ENCODE measurements around the gene PSAP.

PSAP gene

DNA sequence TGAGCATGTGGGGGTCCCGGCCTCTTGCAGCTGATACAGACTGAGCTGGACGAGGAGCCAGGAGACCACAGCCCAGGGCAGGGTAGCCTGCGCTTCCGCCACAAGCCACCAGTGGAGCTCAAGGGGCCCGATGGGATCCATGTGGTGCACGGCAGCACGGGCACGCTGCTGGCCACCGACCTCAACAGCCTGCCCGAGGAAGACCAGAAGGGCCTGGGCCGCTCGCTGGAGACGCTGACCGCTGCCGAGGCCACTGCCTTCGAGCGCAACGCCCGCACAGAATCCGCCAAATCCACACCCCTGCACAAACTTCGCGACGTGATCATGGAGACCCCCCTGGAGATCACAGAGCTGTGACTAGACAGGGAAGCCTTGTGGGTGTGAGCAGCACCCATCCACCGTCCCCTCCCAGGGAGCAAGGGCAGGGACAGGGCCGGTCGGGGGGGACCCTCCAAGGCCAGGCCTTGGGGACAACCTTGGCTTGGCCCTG is 36.1 kb downstream of the PSAP start:
- TF ChIP-seq, protein P1, sequence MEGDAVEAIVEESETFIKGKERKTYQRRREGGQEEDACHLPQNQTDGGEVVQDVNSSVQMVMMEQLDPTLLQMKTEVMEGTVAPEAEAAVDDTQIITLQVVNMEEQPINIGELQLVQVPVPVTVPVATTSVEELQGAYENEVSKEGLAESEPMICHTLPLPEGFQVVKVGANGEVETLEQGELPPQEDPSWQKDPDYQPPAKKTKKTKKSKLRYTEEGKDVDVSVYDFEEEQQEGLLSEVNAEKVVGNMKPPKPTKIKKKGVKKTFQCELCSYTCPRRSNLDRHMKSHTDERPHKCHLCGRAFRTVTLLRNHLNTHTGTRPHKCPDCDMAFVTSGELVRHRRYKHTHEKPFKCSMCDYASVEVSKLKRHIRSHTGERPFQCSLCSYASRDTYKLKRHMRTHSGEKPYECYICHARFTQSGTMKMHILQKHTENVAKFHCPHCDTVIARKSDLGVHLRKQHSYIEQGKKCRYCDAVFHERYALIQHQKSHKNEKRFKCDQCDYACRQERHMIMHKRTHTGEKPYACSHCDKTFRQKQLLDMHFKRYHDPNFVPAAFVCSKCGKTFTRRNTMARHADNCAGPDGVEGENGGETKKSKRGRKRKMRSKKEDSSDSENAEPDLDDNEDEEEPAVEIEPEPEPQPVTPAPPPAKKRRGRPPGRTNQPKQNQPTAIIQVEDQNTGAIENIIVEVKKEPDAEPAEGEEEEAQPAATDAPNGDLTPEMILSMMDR (IDR thresholded peaks at IDR 0.05; ENCODE audit: low read depth, low read length) = no peak
- in situ Hi-C loops (cut with HindIII; ENCODE audit: low sequenced_read_pairs) = no loop called here
- H3K4me3 ChIP-seq (ENCODE audit: low read depth, low read length) = no peak overlapping the region
- DNase-seq (ENCODE audit: low read depth, low spot score) = no peak

DNA sequence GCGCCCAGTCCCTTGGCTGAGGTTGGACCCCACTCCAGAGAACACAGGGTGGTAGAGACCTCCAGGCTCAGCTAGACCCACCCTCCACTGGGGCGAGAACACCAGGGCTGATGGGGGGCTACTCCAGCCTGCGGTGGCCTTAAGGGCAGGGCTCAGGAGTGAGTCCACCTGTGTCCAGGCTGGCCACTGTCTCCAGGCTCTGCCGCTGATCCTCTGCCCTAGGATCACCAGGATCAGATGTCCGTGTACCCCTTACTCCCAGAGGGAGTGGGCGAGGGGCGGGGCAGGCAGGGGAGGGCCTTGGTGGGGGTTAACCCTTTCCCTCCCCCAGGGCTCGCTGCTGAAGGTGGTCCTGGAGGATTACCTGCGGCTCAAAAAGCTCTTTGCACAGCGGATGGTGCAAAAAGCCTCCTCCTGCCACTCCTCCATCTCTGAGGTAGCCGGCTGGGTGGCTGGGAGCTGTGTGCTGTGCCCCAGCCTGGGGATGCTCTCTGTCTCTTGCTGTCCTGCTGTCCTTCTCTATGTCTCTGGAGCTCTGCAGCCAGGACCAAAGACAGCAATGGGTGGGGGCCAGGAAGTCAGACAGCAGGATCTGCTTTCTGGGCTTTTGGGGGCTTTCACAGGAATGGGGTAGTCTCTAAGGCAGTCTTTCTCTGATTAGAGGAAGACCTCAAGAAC is 38.0 kb downstream of the PSAP start:
- H3K4me3 ChIP-seq (ENCODE audit: low read depth, low read length) = no peak overlapping the region
- in situ Hi-C loops (cut with HindIII; ENCODE audit: low sequenced_read_pairs) = no loop called here
- no peak for DNase-seq (ENCODE audit: low read depth, low spot score)
- TF ChIP-seq, protein P1 (IDR thresholded peaks at IDR 0.05; ENCODE audit: low read depth, low read length) = no peak

DNA sequence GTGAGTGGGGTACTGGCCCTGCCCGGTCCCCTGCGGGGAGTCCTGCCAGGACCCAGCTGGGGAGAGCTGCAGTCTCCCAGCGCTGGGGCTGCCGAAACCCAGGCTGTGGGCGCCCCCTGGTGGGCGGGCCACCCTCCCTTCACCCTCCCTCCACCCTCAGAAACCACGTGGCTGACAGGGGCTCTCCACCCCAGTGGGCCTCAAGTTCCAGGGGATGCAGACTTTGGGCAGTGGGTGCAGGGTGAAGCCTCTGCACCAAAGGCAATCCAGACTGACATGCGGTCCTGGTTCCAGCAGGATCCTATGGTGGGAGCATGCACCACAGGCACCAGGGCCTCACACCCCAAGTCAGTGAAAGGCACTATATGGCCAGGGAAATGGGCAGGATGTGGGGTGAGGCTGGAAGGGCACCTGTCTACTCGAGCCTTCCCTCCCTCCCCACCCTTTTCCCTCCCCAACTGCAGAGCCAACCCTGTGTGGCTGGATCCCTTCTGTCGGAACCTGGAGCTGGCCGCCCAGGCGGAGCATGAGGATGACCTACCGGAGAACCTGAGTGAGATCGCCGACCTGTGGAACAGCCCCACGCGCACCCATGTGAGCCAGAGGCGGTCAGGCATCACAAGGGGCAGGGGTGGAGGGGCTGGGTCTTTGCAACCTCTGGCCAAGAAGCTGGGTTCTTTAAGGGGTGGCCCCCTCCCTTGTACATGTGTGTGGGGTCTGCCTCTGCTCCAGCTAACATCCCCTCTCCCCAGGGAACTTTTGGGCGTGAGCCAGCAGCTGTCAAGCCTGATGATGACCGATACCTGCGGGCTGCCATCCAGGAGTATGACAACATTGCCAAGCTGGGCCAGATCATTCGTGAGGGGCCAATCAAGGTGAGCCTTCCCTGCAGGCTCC is 38.8 kb downstream of the PSAP start:
- H3K4me3 ChIP-seq (ENCODE audit: low read depth, low read length) = no peak overlapping the region
- TF ChIP-seq, protein P1 (IDR thresholded peaks at IDR 0.05; ENCODE audit: low read depth, low read length) = peak; percentile 87
- DNase-seq (ENCODE audit: low read depth, low spot score) = peak; percentile 26
- in situ Hi-C loops (cut with HindIII; ENCODE audit: low sequenced_read_pairs) = no loop called here

DNA sequence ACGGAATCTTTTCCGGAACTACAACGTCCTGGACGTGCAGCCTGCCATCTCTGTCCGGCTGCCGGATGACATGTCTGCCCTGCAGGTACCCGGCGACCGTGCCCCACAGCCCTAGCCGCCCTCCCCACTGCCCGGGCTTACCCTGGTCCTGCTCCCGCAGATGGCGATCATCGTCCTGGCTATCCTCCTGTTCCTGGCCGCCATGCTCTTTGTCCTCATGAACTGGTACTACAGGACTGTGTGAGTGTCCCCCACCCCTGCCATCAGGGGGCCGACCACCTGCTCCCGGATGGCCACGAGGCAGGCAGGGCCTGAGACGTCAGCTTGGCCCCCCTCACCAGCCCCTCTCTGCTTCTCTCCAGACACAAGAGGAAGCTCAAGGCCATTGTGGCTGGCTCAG is 39.7 kb downstream of the PSAP start:
- in situ Hi-C loops (cut with HindIII; ENCODE audit: low sequenced_read_pairs) = no loop called here

DNA sequence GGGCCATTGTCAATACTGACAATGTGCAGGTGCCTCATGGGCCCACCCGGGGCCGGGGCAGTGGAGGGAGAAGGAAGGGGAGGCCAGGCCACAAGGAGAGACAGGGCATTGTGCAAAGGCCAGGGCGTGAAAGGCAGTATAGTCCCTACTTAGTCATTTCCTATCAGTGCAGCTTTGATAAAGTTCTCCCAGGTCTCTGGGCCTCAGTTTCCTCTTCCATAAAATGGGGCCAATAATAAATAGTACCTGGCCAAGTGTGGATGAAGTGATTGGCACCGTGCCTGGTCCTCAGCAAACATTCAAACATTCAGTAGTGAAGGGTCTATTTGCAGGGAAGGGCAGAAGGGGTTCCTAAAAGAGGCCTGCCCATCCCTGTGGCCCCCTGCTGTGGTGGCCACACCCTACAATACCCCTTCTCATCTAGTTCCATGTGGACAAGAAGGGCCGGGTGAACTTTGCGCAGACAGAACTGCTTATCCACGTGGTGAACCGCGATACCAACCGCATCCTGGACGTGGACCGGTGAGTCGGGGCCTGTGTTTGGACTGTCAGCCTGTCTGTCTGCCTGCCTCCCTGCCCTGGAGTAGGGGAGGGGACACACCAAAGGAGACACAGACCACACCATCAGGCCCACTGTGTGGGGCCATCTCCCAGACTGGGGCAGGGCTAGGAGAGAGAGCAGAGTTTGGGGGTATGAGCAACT is 40.9 kb downstream of the PSAP start:
- TF ChIP-seq, protein P1 (IDR thresholded peaks at IDR 0.05; ENCODE audit: low read depth, low read length) = no peak
- no peak overlapping the region for H3K4me3 ChIP-seq (ENCODE audit: low read depth, low read length)
- in situ Hi-C loops (cut with HindIII; ENCODE audit: low sequenced_read_pairs) = no loop called here
- DNase-seq (ENCODE audit: low read depth, low spot score) = no peak

More for the DNA sequence above, 39.7 kb downstream of the PSAP start:
- TF ChIP-seq, protein P1 (IDR thresholded peaks at IDR 0.05; ENCODE audit: low read depth, low read length) = no peak
- no peak for DNase-seq (ENCODE audit: low read depth, low spot score)
- H3K4me3 ChIP-seq (ENCODE audit: low read depth, low read length) = no peak overlapping the region

DNA sequence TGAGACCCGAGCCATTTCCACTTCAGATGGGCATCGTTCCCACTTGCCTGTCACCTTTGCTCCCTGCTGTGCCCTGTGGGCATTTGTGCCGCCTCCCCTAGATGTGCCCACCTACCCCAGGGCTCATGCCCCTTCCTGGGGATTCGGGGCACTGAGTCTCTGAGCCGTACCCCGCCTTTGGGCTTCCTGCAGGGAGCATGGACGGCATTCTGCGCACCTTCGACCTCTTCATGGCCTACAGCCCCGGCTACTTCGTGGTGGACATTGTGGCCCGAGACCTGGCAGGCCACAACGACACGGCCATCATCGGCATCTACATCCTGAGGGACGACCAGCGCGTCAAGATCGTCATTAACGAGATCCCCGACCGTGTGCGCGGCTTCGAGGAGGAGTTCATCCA is 41.4 kb downstream of the PSAP start:
- TF ChIP-seq, protein P1 (IDR thresholded peaks at IDR 0.05; ENCODE audit: low read depth, low read length) = no peak
- DNase-seq (ENCODE audit: low read depth, low spot score) = no peak
- in situ Hi-C loops (cut with HindIII; ENCODE audit: low sequenced_read_pairs) = no loop called here
- H3K4me3 ChIP-seq (ENCODE audit: low read depth, low read length) = no peak overlapping the region
